Panc1 (cell line): ENCODE data around the gene RPL21. TPM values are rescaled to one million over a fixed set of nuclear protein-coding genes. Genes with fewer than 3 reads are reported as not detected.

ENCODE experiments used
- ATAC-seq: fragments of 200-7000 bp; cut with Tn5 transposase; 2 replicates; pipeline ENCODE4 v1.9.1; 2020; ENCODE audit warnings: mild to moderate bottlenecking, moderate library complexity
- BruUV-seq: library from RNA; stranded (reverse); fragments of 400-500 nt; replicated peaks from 2 replicates; lab custom pipeline; 2021; lab: Mats Ljungman, UMichigan
- CTCF ChIA-PET: fragments of 300-600 bp; sonication (Branson Sonifier 250); formaldehyde crosslinking; loops from one replicate; lab custom pipeline; 2022; ENCODE audit warnings: antibody characterized with exemption; lab: Charles Lee
- POLR2A ChIA-PET: fragments of 300-600 bp; sonication (Branson Sonifier 250); formaldehyde crosslinking; loops from one replicate; lab custom pipeline; 2022; ENCODE audit warnings: antibody characterized with exemption; lab: Charles Lee
- DNase-seq: peaks from one replicate; pipeline ENCODE4 v3.0.0-alpha.2; 2010; ENCODE audit warnings: low read depth, low spot score
- H3K27ac ChIP-seq: 2 replicates; pipeline ENCODE4 v1.5.1; 2011; ENCODE audit warnings: mild to moderate bottlenecking, low read length, inconsistent platforms
- H3K27me3 ChIP-seq: fragments of 200-500 bp; sonication (Bioruptor generic); 2 replicates; pipeline ENCODE4 v1.6.0; 2014; ENCODE audit warnings: low read length, inconsistent platforms; ENCODE audit not compliant: control insufficient read depth, insufficient read depth
- H3K36me3 ChIP-seq: fragments of 200-500 bp; sonication (Bioruptor generic); 2 replicates; pipeline ENCODE4 v1.5.1; 2014; ENCODE audit warnings: inconsistent platforms, mild to moderate bottlenecking, low read length, moderate library complexity; ENCODE audit not compliant: control insufficient read depth, insufficient read depth
- H3K4me1 ChIP-seq: 2 replicates; pipeline ENCODE4 v1.5.1; 2011; ENCODE audit warnings: inconsistent platforms, mild to moderate bottlenecking, low read length, moderate library complexity; ENCODE audit not compliant: control insufficient read depth, insufficient read depth
- H3K4me3 ChIP-seq, 2 experiments: 2 replicates each; pipeline ENCODE4 v1.5.1; 2011 to 2012; ENCODE audit warnings: low read depth in 2 of 2, low read length in 2 of 2, mild to moderate bottlenecking in 2 of 2, inconsistent platforms in 1 of 2, moderate library complexity in 1 of 2
- H3K9me3 ChIP-seq: fragments of 200-500 bp; sonication (Bioruptor generic); 2 replicates; pipeline ENCODE4 v1.5.1; 2014; ENCODE audit warnings: low read depth, mild to moderate bottlenecking, inconsistent platforms, low read length, moderate library complexity; ENCODE audit not compliant: control insufficient read depth, insufficient read depth
- CTCF ChIP-seq: fragments of 450-650 bp; IDR thresholded peaks from 2 replicates; pipeline ENCODE4 v1.5.1; 2017; ENCODE audit warnings: mild to moderate bottlenecking
- POLR2AphosphoS5 ChIP-seq: IDR thresholded peaks from 2 replicates; pipeline ENCODE4 v1.6.1; 2012; ENCODE audit warnings: mild to moderate bottlenecking, low read depth, low read length, moderate library complexity
- REST ChIP-seq, 2 experiments: IDR thresholded peaks; 2 replicates each; pipeline ENCODE4 v1.6.1; 2011 to 2012; ENCODE audit warnings: low read depth in 2 of 2, control low read depth in 1 of 2, low read length in 1 of 2, mild to moderate bottlenecking in 1 of 2, moderate library complexity in 1 of 2; ENCODE audit not compliant: insufficient read depth in 1 of 2
- SIN3A ChIP-seq: IDR thresholded peaks from 2 replicates; pipeline ENCODE4 v1.6.1; 2012; ENCODE audit warnings: low read depth, mild to moderate bottlenecking, low read length, moderate library complexity, borderline replicate concordance; ENCODE audit not compliant: insufficient read depth
- TCF7L2 ChIP-seq: IDR thresholded peaks from 2 replicates; pipeline ENCODE4 v1.6.1; 2011; ENCODE audit warnings: mild to moderate bottlenecking, low read depth, low read length, inconsistent platforms
- in situ Hi-C: cut with HindIII; loops from 2 replicates; pipeline ENCODE4 v1.10.0; 2016; ENCODE audit warnings: low sequenced_read_pairs, low pct_unique_long_range_greater_than_20kb
- intact Hi-C: fragments of 100-400 bp; cut with micrococcal nuclease; formaldehyde crosslinking; loops from one replicate; pipeline ENCODE4 v1.10.0; 2022; ENCODE audit not compliant: unreplicated experiment
- total RNA-seq: library from RNA; stranded (reverse); gene quantifications from one replicate; pipeline ENCODE4 v1.2.1, GENCODE V29; 2021; ENCODE audit not compliant: unreplicated experiment

Gene RPL21
- total RNA-seq, 1 experiment from 2014 or later: 702 TPM

GRCh38 chr13:27300941-27301586 is 49.7 kb downstream of the RPL21 start:
- no peaks in the 10 kb centered on the region for H3K9me3 ChIP-seq
- no peaks in the 10 kb centered on the region for H3K36me3 ChIP-seq
- POLR2A ChIA-PET: no interaction called here
- ATAC-seq (no peak), DNase-seq (no peak)
- CTCF ChIA-PET: interaction anchor here (0.7 kb wide), 1 partner anchor 37 kb away, joined by 4 read pairs; no protein-coding TSS in a partner anchor
- intact Hi-C loops: no loop called here
- no peak overlapping the region for H3K27ac ChIP-seq
- TF ChIP-seq CTCF (no peak), SIN3A (no peak), REST (IDR thresholded peaks at IDR 0.05; ENCODE audit: insufficient read depth in 1 of 2, low read depth in 2 of 2, low read length in 1 of 2) (no peak), TCF7L2 (no peak), POLR2AphosphoS5 (no peak)
- H3K27me3 ChIP-seq: no peaks in the 10 kb centered on the region
- no peak overlapping the region for H3K4me3 ChIP-seq
- H3K4me1 ChIP-seq: no peaks in the 10 kb centered on the region
- in situ Hi-C loops: no loop called here
- no TSS peak for BruUV-seq

GRCh38 chr13:27302643-27303262 is 51.4 kb downstream of the RPL21 start:
- Histone ChIP-seq H3K36me3 (no peaks in the 10 kb centered on the region), H3K4me1 (no peaks in the 10 kb centered on the region), H3K27me3 (no peaks in the 10 kb centered on the region), H3K27ac (no peak overlapping the region), H3K4me3 (no peak overlapping the region), H3K9me3 (no peaks in the 10 kb centered on the region)
- in situ Hi-C loops: no loop called here
- TF ChIP-seq REST (IDR thresholded peaks at IDR 0.05; ENCODE audit: insufficient read depth in 1 of 2, low read depth in 2 of 2, low read length in 1 of 2) (no peak), POLR2AphosphoS5 (no peak), SIN3A (no peak), CTCF (no peak), TCF7L2 (no peak)
- POLR2A ChIA-PET: no interaction called here
- intact Hi-C loops: no loop called here
- ATAC-seq (no peak), DNase-seq (no peak)
- BruUV-seq: no TSS peak
- CTCF ChIA-PET: no interaction called here
